HG02884 (cell line): ENCODE measurements around the gene AQP12B.
"Not testable (repeated sequence)": the region's sequence is repeated elsewhere in the genome, so short reads cannot be mapped to it uniquely, and the experiment has no call there.

ENCODE experiments used
- ATAC-seq: cut with Tn5 transposase; IDR thresholded peaks from one replicate; pipeline ENCODE4 v1.9.1; 2021; ENCODE audit warnings: mild to moderate bottlenecking, moderate library complexity; ENCODE audit not compliant: unreplicated experiment

Gene AQP12B

DNA sequence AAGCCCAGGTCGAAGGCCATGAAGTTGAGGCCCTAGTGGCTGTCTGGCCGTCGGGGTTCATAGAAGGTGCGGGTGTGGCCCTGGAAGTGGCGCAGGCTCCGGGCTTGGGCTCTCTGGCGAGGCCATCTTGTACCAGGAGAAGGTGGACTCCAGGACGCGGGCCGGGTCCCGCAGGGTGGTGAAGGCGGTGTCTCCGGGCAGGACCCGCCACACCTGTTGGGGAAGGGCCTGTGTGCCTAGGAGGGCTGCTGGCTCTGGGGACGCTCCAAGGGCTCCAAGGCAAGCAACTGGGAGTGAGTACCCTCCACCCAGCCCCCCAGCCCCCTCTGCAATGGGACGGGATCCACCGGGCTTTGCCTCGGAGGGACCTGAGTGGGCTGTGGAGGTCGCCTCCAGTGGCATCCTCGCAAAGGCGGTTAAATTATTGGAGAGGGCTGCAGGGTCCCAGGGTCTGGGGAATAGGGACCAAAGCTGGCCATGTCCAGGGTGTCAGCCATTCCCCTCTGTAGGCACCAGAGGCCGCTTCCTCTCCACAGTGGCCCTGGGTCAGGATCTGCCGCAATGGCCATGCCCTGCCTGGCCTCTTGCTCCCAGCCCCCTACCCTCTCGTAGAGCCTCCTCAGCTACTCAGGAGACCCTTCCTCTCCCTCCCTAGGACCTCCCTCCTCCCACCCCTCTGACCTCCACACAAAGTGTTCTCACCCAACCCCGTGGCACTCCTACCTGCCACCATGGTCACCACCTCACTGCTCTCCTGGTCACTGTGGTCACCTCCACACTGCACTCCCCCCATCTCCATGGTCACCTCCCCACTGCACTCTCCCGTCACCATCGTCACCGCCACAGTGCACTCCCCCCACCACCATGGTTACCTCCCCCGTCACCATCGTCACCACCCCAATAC, 19.3 kb upstream of the AQP12B start:
- ATAC-seq: no peak

DNA sequence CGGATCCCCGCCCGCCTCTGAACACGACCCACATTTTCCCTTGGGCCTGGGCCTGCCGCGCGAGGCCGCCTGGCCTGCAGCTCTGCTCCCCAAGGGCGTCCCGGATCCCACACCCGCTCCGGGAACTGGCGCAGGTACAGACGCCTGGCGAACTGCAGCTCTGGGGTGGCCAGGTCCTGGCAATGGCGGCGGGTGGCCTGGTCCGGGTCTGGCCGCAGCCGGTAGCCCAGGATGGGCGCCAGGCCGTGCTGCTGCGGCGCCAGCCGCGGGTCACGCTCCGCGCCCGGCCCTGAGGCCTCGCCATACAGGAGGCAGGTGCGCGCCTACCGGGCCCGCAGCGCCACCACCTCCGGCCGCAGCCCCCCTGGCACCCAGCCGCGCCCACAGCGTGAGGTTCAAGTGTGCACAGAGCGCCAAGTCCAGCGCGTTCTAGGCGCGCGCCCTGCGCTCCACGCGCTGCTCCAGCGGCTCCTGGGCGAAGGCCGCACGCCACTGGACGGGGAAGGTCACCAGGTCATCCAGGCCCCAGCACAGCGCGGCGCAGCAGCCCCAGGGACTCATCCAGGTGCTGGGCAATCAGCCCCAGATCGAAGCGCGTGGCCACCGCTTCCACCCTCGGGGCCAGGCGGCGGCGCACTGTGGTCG, 18.5 kb upstream of the AQP12B start:
- ATAC-seq: no peak

DNA sequence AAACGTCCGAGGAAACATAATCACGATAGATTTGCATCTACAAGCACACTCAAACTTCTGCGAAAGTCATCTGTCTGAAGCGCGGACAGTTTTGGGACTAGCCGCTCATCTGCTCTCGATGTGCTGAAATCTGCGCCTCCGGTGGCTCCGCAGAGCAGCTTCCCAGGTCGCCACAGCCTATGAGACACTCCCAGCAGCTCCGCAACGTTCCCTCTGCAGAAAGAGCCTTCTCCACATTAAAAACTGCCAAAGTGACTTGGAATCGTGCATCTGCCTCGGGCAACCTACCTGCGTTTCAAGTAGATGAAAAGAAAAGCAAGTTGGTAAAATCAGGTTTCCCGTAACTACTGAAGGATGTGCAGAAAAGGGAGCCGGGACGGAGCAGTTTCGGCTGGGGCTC, 17.9 kb upstream of the AQP12B start:
- ATAC-seq: not testable (repeated sequence)

DNA sequence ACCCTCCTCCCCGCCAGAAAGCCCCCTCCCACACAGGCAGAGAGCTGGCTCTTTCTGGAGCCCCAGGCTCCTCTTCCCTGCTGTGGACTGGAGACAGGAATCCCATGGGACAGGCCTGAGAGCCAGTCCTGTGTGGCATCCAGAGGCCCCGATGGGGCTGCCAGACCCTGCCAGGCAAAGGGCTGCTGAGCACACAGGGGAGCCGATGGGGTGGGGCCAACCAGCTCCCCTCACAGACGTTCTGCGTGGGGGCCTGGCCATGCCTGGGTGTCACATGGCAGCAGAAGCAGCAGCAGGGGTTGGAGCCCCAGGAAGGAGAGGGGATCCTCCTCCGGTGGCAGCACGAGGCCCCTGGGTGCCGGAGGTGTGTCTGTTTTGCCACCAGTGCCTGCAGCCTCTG, 17.1 kb upstream of the AQP12B start:
- ATAC-seq: not testable (repeated sequence)

DNA sequence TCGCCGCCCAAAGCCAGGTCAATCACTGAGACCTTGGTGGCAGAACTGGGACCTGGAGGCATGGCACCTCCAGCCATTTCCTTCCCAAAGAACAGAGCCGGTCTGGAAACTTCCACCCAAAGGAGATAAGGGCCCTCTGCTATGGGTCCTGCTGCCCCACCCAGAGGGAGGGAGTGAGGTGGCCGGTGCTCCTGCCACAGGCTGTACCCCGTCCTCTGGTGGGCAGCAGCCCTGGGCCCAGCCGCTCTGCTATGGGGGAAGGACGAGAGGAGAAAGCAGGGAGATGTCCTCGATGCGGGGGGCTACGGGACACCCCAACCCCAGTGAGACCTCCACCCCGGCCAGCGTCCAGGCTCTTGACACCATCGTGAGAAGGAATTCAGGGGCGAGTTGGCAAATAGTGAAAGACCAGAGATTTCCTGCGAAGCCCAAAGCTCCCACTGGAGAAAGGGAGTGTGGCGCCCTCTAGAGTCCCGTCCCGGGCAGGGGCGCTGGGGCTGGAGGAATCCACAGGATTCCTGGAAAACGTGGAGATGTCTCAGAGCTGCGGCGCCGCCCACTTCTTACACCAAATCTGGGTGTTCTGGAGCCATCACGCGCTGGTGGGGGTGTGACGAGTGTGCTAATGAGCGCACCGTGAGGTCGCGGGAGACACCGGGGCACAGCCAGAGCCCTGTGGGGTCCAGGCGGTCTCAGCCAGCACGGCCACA, 16.3 kb upstream of the AQP12B start:
- ATAC-seq: not testable (repeated sequence)

DNA sequence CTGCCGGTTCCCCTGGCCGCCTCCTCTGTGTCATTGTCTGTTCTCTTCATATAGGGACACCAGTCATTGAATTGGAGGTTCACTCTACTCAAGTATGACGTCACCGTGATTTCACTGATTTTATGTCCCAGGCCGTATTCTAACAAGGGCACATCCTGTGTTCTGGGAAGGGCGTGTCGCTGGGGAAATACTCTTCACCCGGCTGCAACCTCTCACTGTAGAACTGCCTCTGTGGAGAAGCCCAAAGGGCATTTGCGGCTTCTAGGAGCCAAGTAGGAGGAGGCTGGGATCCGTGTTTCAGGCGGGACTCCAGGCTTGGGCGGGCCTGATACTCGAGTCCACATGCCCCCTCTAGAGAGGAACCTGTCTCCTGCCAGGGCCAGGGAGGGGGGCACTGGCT, 13.8 kb upstream of the AQP12B start:
- not testable (repeated sequence) for ATAC-seq

DNA sequence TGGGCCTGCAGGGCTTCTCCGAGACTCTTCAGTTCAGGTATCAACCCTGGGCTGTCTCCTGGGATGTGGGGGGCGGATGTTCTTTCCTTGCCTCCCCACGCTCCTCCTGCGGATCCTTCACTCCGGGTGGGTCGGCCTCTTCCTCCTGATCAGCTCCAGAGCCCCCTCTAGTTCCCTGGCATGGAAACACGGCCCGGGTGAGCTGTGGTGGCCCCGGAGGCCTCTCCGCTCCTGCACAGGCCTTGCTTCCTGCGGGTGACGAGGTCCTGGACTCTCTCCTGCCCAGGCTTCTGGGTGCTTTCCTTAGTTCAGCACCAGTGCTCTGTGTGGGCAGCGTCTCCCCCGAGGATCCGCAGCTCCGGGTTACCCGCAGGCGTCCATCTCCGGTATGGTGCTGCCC, 12.9 kb upstream of the AQP12B start:
- ATAC-seq: not testable (repeated sequence)

DNA sequence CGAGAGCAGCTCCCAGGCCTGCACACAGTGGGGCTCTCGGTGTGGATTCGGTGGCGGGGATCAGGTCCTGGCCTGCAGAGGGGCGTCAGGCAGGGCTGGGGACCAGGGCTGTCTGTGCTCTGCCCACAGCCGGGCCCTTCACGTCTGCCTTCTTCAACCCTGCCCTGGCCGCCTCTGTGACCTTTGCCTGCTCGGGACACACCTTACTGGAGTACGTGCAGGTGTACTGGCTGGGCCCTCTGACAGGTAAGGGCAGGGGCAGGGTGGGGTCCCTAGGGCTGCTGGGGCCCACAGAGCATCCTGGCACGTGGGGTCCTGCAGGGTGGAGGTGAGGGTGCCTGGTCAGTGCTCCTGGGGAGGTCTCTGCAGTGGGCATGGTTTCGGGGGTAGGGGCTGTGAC, 11.6 kb upstream of the AQP12B start:
- not testable (repeated sequence) for ATAC-seq

DNA sequence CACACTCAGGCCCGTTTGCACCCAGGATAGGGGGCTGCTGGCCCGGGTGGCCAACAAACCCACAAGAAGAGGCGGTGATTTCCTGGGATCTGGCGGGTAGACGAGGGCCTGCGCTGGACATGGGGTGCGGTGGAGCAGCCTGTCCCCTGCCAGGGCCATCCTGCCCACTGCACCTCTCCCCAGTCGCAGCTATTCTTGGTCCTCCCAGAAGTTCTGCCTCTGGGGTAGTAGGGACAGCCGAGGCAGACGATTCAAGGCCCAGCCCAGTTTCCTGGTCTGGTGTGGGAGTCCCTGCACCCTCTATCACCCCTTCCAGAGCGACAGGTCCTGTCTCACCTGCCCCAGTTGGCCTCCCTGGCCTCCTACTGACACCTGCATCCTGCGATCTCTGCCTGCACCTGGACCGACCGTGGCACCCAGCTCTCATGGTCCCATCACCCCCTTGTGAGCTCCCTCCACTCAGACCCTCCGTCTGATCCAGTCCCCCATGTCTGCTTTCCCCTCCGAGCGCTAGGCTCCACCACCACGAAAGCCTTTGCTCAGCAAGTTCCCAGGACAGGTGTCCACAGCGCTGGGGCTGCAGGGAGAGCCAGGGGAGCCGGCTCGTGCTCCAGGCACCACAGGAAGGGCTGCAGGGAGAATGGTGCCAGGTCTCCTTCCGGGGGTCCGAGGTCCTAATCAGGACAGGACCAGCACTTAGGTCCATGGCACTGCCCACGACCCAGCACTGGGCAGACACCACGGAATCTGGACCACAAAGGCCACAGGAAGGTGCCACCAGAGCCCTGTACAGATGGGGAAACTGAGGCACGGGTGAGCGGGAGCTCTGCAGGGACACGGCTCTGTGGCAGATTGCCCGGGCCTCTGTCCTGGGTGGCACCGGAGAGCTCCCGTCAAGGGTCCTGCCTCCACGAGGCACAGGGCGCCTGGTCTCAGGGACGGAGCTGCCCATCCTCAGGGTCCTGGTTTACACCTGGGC, 10.2 kb upstream of the AQP12B start:
- ATAC-seq: not testable (repeated sequence)

DNA sequence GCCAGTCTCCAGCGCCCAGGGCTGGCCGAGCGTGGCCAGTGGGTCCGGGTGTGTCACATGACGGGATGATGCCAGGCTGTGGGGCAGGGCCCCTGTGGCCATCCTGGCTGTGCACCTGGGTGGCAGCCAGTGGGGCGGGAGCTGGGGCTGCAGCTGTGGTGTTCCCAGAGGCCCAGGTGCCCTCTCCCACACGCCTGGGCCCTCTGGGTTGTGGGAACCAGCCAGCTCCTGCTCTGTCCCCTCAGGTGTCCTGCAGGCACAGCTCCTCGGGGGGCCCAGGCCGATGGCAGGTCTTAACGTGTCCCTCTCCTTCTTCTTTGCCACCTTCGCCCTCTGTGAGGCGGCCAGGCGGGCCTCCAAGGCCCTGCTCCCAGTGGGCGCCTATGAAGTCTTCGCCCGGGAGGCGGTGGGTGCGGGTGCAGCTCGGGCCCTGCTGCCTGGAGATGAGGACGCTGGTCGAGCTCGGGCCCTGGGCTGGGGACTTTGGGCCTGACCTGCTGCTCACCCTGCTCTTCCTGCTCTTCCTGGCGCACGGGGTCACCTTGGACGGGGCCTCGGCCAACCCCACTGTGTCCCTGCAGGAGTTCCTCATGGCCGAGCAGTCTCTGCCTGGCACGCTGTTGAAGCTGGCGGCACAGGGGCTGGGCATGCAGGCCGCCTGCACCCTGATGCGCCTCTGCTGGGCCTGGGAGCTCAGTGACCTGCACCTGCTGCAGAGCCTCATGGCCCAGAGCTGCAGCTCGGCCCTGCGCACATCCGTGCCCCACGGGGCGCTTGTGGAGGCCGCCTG, 9.1 kb upstream of the AQP12B start, which contains the start of gene AQP12A:
Gene AQP12A (plus strand): TSS at position 236 of the 790 bp plus-strand sequence. CDS start 48 bp downstream, at position 284.
- ATAC-seq: not testable (repeated sequence)

DNA sequence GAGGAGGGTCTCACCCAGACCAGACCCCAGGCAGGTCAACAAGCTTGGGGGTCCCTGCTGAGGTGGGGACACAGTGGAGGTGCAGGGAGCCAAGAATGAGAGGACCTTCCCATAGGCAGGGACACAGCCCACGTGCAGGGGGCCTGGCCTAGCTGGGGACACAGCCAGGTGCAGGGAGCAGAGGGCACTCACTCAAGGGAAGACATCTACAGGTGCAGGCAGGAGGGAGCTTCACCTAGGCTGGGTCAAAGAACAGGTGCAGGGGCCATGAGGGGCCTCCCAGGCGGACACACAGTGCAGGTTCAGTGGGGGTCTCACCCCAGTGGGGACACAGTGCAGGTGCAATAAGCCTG, 8.4 kb upstream of the AQP12B start:
- ATAC-seq: not testable (repeated sequence)

DNA sequence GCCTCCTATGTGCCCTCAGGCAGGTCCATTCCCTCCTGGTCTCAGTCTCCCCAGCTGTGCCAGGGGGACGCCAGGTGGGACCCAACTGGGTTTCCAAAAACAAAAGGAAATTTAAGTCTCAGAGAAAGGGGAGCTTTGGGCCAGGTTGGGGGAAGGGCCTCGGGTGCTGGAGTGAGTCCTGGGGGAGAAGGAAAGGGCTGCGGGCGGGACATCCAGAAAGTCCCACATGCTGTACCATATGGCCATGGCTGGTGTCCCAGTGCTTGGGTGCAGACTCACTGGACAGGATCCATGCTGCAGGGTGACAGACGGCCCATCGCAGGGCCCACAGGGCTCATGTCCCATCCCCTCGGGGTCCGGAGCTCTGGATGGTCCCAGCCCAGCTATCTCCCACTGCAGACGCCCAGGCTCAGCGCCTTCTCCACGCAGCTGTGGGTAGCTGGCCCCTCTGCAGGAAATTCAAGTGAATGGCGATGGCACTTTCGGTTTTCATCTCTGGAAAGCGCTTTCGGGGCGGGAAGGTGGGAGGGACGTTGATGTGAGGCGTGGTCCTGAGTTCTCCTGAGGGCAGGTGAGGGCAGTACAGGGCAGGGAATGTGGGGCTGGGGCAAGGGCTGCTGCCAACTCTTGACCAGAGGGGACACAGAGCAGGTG, 7.9 kb upstream of the AQP12B start:
- not testable (repeated sequence) for ATAC-seq

DNA sequence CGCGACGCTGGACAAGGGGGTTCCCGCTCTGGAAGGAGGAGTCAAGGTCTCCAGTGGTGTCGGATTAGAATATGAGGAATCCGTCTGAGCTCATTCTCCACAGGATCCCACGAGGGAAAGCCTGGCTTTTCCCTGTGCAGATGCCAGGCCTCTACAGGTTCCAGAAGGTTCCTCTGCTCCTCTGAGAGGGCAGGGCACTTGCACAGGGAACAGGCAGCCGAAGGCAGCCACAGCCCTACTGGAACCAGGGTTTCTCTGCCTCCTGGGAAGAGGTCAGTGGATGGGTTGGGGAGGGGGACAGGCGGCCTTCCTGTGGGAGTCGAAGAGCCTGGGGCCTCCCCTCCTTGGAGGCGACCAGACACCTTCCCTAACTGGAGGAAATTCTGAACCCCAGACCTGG, 7.3 kb upstream of the AQP12B start:
- ATAC-seq: no peak

DNA sequence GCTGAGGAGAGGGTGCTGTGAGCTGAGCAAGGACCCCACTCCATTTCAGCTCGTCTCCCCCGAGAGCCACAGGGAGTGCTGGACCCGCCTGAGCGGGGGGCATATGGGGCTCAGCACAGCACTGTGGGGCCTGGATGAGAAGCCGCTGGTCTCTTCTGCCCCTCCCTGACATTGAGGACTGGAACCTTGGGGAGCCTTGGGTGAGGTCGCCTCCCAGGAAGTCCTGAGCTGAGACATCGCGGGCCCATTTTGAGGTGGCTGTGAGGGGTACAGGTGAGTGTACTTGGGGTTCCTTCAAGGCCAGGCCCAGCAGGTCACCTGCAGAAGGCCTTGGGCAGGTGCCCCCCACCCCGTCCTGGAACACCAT, 5.9 kb upstream of the AQP12B start:
- no peak for ATAC-seq

DNA sequence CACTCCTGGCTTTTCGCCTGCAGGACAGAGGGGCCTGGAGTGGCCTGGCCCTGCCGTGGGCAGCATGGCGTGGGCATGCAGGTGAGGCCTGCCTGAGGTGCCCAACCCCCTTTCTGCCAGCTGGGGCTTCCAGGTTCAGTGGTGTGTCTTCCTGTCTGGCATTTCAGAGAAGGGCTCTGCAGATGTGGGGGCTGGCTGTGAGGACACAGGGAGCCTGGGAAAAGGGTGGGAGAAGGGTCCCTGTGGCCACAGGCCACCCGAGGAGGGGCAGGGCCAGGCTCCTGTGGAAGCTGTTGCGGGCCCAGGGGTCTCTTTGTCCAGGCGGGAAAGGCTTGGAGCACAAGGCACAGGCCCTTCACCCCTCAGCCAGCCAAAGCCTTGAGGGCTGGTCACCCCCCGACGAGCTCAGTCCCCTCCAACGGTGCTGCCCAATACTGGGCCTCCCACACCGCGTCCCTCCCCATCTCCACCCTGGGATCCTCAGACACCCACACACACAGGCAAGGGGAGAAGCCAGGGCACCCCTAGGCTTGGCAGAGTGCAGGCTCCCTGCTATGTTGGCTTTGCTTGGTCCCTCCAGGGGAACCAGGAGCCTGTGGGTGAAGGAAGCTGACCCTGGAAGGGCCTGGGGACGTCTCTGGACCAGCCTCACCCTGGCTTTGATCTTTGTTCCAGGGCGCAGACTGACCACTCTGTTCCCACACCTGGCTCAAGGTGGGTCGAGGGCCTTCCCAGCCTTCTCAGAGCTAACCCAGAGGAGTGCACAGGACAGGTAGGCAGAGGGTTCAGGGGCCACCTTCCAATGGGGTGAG, 5.3 kb upstream of the AQP12B start:
- no peak for ATAC-seq

DNA sequence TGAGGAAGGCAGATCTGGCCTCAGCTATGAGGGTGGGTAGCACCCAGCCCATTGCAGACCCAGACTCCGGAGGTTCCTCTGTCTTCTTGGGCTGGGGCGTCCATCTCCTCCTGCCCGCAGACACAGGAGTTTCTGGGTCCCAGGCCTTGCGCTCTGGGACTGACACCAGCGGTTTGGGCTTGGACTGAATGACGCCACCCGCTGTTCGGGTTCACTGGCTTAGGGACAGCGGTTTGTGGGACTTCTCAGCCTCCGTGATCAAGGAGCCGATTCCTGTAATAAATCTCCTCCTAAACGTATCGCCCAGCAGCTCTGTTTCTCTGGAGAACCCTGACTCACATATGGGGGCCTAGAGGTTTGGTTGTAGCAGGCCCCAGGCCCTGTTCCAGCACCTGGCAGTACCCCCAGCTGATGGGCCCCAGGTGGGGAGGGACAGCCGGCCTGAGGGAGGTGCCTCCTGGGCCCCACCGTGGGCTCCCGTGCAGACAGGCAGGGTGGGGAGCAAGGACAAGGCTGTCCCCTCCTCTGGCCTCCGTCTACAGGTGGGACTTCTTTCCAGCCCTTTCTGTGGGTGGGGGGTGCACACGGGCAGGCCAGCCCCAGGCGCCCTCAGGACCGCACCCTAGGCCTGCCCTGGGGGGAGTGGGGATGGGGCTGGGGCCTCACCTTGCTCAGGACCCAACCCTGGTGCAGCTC, 4.5 kb upstream of the AQP12B start:
- no peak for ATAC-seq

DNA sequence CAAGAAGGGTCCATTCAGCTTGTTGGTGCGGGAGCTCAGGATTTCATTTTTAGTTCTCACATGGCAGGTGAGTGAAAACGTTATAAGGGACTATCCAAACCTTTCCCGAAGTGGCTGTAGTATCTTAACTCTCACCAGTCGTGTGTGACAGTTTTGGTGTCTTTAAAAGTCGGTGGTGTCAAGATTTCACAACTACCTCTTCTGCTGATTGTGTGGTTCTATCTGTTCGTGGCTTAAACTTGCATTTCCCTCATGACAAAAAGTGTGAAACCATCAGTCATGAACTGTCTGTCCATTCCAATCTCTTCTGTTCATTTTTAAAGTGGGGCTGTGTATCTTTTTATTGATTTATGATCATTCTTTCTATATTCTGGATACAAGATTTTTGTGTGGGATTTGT, 3.8 kb upstream of the AQP12B start:
- ATAC-seq: no peak
